NCI-H1417 treated with DMSO at 0.1 percent for 48 hours (cell line): ENCODE data around the gene CDH20.

Source experiments
- DNase-seq: peaks from one replicate; lab custom pipeline; 2025; lab: John Stamatoyannopoulos, UW

CDH20 gene

GRCh38 chr18:61531182-61531581, 198.0 kb downstream of the CDH20 start:
- no peak for DNase-seq

GRCh38 chr18:61531891-61532290, 198.7 kb downstream of the CDH20 start:
- DNase-seq: no peak

DNA sequence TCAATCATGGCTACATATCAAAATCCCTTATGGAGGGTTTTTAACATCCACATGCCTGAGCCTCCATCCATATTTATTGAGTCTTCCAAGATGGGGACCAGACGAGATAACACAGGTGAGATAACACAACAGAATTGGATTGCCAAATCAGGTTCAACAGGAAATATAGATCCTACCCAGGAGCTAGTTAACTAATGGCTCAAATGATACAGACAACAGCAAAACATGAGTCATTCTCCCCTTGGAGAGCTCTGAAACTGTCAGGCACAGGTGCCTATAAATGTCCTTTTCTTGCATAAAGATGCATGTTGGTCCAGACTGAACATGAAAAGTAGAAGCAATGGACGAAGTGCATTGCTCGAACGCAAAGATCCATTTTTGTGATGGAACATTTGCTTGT, 202.2 kb downstream of the CDH20 start:
- DNase-seq: no peak

- DNase-seq: no peak
Measured at GRCh38 chr18:61541673-61542072, 208.4 kb downstream of the CDH20 start.

- no peak for DNase-seq
Measured at GRCh38 chr18:61542596-61542995, 209.4 kb downstream of the CDH20 start.

GRCh38 chr18:61543518-61543917, 210.3 kb downstream of the CDH20 start:
- no peak for DNase-seq

GRCh38 chr18:61544178-61544577, 210.9 kb downstream of the CDH20 start:
- DNase-seq: no peak

DNA sequence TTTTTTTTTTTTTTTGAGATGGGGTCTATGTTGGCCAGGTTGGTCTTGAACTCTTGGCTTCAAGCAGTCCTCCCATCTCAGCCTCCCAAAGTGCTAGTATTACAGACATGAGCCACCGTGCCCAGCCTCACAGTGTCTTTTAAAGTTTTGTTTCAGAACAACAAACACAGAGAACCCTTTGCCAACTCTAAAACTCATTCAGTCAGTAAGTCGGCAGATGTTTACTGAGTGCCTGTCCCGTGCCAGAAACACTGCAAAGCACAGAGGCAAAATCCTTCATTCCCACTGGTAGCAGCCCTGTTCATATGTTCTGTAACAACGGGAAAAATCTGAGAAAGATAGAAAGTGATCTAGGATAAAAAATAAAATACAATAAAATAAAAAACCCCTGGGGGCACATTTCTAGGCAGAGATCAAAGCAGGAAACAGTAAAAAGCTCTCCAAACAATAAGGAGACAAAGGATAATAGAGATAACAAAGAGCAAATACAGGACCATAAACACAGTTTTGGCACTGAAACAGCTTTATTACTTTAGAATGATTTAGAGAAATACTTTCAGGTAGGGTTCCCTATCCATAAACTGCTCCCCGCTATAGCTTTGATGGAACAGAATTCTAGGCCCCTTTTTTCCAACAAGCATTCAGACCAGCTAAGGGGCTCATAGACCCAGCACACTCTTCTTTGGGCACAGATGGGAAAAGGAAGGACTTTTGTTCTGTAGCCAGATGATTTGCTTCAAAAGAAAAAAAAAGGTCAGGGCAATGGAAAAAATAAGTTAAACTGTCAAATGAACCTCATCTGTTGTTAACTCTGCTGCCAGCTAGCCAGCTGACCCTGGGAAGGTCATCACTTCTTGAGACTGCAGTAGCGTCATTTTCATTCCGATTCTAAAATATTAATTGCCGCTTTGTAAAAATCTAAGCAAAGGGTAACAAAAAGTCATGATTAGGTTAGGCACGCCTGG, 212.3 kb downstream of the CDH20 start:
- DNase-seq: no peak

GRCh38 chr18:61546590-61546989, 213.4 kb downstream of the CDH20 start:
- DNase-seq: no peak

- no peak for DNase-seq
Measured at GRCh38 chr18:61549416-61549815, 216.2 kb downstream of the CDH20 start.

- no peak for DNase-seq
Measured at GRCh38 chr18:61549889-61550288, 216.7 kb downstream of the CDH20 start.

- peak; percentile 33 for DNase-seq
Measured at GRCh38 chr18:61551586-61551985, 218.4 kb downstream of the CDH20 start.

DNA sequence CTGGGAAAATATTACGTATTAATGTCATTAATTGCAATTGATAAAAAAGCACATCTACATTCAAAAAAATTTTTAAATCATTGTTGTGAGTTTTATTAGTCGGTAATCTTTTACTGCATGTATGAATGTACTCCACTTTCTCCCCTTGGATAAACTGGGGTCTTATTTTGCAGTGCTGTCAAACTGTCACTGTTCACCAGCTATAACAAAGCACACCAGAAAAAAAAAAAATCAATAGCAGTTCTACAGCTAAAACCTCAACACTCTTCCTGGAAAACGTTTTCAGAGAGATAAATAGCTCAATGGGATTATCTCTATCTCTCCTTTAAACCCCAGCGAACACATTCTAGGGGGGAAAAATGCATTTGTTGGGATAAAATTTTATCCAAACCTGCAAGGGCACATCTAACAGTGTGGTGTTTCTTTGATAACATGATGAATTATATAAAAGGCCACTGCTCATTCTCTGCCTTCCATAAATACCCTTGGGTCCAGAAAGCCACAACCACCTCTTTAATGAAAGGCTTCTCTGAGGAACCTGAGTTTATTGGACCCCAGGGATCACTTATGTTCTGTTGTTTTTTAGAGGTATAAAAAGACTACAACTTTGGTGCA, 219.9 kb downstream of the CDH20 start:
- no peak for DNase-seq

DNA sequence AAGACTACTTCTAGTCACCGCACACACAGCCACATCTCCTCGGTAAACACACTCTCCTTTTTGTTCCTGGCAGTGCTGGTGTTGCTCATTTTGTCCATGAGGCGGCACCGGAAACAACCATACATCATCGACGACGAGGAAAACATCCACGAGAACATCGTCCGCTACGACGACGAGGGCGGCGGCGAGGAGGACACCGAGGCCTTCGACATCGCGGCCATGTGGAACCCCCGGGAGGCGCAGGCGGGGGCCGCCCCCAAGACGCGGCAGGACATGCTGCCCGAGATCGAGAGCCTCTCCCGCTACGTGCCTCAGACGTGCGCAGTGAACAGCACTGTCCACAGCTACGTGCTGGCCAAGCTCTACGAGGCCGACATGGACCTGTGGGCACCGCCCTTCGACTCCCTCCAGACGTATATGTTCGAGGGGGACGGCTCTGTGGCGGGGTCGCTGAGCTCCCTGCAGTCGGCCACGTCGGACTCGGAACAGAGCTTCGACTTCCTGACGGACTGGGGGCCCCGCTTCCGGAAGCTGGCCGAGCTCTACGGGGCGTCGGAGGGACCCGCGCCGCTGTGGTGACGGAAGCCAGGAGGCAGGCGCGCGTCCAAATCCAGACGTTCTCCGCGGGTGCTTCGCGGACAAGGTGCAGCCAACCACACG, 221.0 kb downstream of the CDH20 start:
- DNase-seq: no peak

DNA sequence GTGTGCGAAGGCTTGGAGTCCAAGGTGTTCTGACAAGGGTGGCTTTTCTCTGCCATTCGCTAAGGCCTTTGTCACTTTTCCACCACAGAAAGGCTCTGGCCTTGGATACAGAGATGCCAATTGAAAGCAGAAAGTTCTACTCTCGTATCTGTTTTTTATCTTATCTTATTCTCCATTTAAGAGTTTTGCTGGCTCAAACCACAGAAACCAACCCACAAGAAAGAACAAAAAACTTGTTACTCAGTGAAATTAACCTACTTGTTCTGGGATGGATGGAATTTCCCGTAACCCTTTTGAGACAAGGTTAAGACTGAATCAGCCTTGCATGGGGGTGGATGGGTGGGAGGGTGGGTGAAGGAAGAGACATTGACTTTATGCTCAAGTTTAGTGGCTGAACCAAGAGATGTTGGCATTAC, 221.7 kb downstream of the CDH20 start:
- DNase-seq: no peak

DNA sequence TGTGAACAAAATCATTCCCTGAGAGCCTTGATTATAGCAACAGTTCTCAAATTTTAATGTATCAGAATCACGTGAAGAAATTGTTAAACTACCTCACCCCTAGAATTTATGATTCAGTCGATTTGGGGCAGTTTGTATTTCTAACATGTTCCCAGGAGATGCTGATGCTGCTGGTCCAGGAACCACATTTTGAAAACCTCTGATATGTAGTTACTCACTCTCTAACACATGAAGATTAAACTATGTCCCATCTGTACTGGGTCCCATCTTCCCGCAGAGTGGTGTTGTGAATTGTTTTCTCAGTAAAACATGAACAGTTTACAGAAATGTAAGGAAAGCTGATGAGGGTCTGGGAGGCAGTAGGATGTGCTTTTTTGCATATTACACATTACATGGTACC, 223.1 kb downstream of the CDH20 start:
- DNase-seq: no peak

DNA sequence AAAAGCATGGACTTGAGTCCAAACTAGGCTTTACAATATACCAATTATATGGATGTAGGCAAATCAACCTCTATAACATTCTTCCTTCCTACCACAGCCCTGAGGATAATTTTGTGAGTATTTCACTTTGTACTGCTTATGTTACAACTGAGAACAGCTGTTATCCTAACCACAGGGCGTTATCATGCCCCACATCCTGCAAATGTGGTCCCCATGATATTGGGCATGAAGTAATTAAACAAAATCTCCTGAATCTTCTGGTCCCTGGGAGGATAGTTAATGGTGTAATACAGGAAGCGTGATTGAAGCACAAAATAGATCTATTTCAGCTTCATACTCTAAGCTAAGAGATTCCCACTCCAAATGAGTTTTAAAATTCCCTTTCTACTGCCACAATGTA, 223.6 kb downstream of the CDH20 start:
- no peak for DNase-seq

GRCh38 chr18:61569176-61569892, 236.1 kb downstream of the CDH20 start:
- DNase-seq: no peak

- DNase-seq: no peak
Measured at GRCh38 chr18:61570070-61570469, 236.8 kb downstream of the CDH20 start.

GRCh38 chr18:61572084-61572655, 238.9 kb downstream of the CDH20 start:
- no peak for DNase-seq

GRCh38 chr18:61572871-61573270, 239.6 kb downstream of the CDH20 start:
- DNase-seq: no peak

- no peak for DNase-seq
Measured at GRCh38 chr18:61574665-61575064, 241.4 kb downstream of the CDH20 start.
